Measurements from ENCODE around the gene GLG1.
"Not testable (repeated sequence)": the region's sequence is repeated elsewhere in the genome, so short reads cannot be mapped to it uniquely, and the experiment has no call there.

- TF ChIP-seq, protein P1, sequence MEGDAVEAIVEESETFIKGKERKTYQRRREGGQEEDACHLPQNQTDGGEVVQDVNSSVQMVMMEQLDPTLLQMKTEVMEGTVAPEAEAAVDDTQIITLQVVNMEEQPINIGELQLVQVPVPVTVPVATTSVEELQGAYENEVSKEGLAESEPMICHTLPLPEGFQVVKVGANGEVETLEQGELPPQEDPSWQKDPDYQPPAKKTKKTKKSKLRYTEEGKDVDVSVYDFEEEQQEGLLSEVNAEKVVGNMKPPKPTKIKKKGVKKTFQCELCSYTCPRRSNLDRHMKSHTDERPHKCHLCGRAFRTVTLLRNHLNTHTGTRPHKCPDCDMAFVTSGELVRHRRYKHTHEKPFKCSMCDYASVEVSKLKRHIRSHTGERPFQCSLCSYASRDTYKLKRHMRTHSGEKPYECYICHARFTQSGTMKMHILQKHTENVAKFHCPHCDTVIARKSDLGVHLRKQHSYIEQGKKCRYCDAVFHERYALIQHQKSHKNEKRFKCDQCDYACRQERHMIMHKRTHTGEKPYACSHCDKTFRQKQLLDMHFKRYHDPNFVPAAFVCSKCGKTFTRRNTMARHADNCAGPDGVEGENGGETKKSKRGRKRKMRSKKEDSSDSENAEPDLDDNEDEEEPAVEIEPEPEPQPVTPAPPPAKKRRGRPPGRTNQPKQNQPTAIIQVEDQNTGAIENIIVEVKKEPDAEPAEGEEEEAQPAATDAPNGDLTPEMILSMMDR (IDR thresholded peaks at IDR 0.05; ENCODE audit: low read depth, low read length) = not testable (repeated sequence)
- not testable (repeated sequence) for TF ChIP-seq POLR2A (IDR thresholded peaks at IDR 0.05; ENCODE audit: extremely low read depth, insufficient read length); MYC (IDR thresholded peaks at IDR 0.05; ENCODE audit: low read depth, low read length)
Observed at GRCh38 chr16:74406600-74407361, 200.1 kb downstream of the GLG1 start.

Data from NB4 (cell line).